CD1c-positive myeloid dendritic cell (primary cell): Measurements from ENCODE around the gene CTAG1B.
"Not testable (repeated sequence)": the region's sequence is repeated elsewhere in the genome, so short reads cannot be mapped to it uniquely, and the experiment has no call there.

ENCODE experiments used
- DNase-seq: peaks from one replicate; pipeline ENCODE4 v3.0.0-alpha.2; 2016; ENCODE audit errors: extremely low spot score

The CTAG1B gene

DNA sequence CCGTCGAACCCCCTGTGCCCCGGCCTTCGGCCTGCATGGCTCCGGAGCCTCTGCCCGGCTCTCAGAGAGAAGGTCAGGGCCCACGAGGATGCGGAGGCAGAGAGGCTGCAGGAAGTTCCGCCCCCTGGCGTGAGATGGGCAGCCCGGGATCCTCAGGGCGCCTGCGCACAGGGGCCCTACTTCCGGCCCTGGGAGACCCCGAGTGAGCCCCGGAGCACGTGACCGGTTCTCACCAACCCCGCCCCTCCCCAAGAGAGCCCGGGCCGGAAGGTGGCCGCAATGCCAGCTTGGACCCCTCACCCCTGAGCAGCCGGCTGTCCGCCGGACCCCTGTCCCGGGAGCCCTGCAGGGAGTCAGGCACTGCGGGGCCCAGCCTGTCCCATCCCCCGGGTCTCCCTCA is at the start of gene CTAG1B:
CTAG1B (minus strand) TSS at position 101 of the 400 bp plus-strand sequence; CDS start at position 37, 64 bp downstream.
- DNase-seq, result not testable (repeated sequence)

DNA sequence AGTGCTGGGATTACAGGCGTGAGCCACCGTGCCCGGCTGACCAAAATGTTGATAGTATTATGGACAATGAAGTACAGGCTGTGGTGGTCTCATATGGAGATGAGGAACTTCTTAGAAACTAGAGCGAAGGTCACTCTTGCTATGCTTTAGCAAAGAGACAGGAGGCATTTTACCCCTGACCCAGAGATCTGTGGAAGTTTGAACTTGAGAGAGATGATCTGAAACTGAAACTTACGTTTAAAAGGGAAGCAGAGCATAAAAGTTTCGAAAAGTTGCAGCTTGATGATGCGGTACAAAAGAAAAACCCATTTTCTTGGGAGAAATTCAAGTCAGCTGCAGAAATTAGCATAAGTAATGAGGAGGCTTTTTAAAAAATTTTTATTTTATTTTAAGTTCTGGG is 42.8 kb upstream of the CTAG1B start:
- DNase-seq, result peak; percentile 66

DNA sequence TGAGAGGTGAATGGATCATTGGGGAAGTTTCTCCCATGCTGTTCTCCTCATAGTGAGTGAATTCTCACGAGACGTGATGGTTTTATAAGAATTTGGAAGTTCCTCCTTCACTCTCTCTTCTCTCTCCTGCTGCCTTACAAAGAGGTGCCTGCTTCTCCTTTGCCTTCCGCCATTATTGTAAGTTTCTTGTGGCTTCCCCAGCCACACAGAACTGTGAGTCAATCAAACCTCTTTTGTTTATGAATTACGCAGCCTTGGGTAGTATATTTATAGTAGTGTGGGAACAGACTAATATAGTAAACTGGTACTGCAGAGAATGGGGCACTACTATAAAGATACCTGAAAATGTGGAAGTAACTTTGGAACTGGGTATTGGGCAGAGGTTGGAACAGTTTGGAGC is 42.1 kb upstream of the CTAG1B start:
- peak; percentile 72 for DNase-seq

DNA sequence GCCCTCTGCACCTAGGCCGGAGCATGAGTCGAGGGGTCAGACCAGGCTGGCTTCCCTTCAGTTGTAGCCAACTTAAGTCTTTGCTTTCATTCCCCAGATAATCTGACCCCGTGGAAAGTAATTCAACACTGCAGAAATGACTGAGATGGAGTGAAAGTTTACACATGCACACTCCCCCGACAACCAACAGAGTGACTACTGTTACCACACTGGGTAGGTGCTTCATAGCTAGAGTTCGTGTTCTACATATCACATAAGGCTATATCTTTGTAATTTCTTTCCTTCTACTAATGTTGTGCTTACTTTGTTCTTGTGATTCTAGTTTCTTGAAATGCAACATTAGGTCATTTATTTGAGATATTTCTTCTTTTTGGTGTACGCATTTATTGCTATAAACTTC is 41.5 kb upstream of the CTAG1B start:
- no peak for DNase-seq

DNA sequence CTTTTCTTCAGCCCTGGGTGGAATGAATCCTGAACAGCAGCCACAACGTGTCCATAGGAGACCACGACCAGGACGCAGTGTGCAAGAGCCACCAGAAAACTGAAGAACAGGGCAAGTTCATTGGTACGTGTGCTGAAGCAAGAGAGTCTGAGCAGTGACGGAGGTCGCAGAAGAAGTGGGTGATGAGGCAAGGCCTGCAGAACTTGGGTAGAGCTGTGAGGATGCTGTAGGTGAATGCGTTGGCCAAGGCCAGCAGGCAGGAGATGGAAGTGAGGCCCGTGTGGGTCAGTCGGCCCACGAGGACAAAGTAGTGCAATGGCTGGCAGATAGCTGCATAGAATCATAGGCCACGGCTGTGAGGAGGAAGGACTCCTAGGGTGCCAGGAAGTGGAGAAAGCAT is 39.9 kb upstream of the CTAG1B start:
- no peak for DNase-seq

DNA sequence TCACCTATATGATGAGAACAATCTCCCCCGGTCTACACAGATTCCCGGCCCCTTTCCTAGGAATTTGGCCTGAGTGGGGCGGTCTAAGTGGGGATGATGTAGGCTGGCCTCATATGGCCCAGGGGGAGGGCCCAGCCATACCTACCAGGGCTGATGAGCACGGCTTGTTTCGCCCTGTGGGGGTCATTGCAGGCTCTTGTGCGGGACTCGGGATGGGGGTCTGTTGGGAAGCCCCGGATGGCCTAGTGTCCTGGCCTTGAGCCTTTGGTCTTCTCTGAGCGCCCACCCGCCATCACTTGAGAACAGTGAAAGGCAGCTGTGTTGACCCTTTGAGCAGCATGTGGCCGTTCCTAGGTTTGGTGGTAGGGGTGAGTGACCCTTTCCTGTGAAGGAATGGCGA is 39.1 kb upstream of the CTAG1B start:
- DNase-seq, result no peak

DNA sequence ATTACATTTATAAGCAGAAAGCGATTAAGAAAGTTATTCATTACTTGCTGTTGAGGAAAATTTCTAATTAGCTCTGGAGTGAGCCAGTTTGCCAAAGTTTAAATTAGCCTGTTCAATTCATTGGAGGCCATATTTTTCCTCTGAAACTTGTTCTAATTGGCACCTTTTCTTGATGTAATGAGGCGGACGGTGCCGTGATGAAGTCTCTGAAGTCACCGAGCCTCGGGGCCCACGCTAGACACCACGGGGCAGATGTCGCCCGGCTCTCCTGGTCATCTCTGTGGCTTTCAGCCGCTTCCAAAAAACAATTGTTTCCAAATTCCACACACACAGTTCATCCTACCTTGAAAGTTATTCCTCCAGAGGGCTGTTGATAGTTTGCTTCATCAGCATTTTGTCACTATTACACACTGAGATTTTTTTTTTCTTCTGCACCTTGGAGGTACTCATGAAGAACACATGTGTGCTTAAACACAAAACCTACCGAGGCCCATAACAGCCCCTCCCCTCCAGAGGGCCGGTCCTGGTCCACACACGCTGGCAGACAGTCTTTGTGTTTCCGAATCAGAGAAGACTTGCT is 38.2 kb upstream of the CTAG1B start:
- DNase-seq, result no peak

DNA sequence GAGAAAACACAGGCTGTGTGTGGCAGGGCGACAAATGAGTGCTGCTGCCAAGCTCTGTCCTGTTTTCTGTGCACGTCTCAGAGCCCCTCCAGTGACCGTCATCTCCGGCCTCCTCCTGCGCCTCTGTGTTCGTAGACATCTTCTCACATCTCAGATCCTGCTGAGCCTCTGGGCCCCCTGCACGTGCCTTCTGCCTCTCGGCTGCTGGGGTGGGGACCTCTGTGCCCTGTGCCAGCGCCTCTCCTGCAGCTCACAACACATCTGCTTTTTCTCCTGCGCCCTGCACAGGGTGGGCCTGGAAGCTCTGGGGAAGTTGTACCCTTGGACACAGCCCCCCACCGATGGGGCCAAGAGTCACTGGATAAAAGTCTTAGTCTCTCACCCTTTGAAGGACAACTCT is 36.7 kb upstream of the CTAG1B start:
- no peak for DNase-seq

DNA sequence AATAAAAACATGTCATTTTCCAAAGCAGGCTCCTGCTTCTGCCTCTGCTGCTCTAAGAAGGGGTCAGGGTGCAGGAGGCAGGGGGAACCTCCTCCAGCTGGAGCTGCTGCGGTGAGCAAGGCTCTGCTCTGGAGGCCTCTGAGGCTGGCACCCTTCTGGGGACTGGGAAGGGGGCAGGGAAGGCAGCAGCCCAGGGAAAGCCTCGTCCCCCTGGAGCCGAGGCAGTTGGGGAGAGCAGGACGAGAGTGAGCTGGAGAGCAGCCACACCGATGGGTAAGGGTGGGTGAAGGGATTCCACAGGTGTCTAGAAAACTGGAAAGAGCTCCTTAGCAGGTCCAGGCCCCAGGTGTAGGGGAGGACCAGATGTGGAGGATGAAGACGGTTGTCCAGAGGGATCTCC is 36.3 kb upstream of the CTAG1B start:
- no peak for DNase-seq

DNA sequence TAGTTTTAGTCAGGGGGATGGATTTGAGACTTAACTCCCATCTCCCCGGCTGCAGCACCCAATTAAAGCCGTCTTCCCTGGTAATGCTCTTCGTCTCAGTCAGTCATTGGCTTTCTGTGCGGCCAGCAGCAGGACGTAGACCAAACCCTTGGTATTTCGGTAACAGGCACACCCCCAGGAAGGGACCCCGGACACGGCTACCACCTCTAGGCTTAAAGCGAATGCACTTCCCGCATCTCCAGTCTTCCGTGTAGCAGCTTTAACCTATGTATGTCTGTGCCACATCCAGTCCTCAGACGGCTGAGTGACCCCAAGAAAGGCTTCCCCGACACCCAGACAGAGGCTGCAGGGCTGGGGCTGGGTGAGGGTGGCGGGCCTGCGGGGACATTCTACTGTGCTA is 35.8 kb upstream of the CTAG1B start:
- DNase-seq, result no peak

DNA sequence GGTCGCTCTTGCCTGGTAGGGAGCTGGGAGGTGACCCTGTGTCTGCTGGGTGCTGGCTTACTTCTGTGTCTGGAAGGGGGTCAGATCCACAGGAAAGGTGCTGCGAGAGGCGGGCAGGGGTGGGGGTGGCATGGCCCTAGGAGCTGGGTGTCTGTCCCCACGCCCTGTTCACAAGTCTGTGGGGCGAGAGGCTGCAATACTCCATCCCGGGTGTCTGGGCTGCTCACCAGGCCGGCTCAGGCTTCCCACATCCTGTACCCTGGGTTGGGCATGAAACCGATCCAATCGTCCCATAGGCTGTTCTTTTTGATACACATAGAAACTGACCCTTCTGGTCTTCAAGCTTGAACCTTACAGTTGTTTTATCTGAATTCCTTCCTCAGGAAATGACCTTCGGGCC is 35.3 kb upstream of the CTAG1B start:
- no peak for DNase-seq

DNA sequence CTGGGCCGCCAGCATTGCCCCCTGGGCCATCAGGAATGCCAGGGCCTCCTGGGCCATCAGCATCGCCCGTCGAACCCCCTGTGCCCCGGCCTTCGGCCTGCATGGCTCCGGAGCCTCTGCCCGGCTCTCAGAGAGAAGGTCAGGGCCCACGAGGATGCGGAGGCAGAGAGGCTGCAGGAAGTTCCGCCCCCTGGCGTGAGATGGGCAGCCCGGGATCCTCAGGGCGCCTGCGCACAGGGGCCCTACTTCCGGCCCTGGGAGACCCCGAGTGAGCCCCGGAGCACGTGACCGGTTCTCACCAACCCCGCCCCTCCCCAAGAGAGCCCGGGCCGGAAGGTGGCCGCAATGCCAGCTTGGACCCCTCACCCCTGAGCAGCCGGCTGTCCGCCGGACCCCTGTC is 34.3 kb upstream of the CTAG1B start, which contains the start of gene CTAG2:
CTAG2 (minus strand) TSS at position 167 of the 400 bp plus-strand sequence; CDS start at position 103, 64 bp downstream.
- DNase-seq, result not testable (repeated sequence)

DNA sequence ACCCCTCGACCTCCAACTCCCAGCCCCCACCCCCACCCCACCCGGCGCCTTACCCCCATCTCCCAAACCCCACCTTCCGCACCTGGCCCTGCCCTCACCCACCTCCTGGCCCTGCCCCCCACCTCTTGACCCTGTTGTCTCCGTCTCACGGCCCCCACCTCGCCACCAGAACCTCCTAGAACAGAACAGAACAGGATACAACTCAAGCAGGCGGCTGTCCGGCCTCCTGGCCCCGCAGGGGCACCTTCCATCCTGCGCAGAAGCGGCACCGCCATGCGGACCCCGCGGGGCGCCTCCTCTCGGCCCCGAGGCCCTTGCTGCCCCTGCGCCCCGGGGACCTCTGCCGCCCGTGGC is 33.9 kb upstream of the CTAG1B start:
- DNase-seq, result no peak

DNA sequence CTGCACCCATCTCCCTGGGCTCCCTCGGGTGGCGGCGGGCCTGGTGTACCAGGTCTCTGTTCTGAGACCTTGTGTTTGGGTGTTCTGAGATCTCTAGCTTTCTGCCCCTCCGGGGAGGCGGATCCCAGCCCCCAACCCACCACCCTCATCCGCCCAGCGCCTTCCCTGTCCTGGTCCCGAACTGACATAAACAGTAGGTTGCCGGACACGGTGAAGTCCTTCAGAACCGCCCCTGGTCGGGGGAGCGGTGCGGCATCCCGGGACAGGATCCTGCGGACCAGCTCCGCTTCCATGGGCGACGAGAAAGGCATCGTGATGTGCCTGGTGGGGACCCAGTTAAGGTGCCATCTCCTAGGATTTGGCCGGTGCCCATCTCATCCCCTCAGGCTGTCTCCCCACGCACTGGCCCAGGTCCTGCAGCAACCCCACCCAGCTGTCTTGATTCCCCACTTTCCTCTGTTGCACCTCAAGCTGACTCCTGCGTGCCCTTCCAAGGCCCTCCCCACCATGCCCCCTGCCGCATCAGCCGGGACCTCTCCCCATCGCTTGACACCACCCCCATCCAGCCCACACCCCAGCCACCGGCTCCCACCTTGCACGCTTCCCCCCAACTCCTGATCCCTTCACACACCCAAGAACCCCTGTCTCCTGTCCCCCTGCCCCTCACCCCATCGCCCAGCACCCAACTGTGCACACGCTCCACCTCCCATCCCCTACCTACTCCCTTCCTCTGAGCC is 33.4 kb upstream of the CTAG1B start:
- no peak for DNase-seq

DNA sequence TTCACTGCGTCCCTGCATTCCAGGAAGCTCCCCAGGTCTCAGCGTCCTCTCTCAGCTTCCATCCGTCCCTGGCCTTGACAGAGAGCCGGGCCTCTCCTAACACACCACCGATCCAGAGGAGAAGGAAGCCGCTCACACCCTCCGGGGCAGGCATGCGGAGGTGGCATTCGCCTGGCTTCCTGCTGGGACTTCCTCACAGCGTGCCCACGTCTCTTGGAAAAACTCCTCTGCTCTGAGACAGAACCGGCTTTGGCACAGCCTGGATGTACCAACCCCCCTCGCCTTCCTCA is 31.1 kb upstream of the CTAG1B start:
- peak; percentile 57 for DNase-seq

DNA sequence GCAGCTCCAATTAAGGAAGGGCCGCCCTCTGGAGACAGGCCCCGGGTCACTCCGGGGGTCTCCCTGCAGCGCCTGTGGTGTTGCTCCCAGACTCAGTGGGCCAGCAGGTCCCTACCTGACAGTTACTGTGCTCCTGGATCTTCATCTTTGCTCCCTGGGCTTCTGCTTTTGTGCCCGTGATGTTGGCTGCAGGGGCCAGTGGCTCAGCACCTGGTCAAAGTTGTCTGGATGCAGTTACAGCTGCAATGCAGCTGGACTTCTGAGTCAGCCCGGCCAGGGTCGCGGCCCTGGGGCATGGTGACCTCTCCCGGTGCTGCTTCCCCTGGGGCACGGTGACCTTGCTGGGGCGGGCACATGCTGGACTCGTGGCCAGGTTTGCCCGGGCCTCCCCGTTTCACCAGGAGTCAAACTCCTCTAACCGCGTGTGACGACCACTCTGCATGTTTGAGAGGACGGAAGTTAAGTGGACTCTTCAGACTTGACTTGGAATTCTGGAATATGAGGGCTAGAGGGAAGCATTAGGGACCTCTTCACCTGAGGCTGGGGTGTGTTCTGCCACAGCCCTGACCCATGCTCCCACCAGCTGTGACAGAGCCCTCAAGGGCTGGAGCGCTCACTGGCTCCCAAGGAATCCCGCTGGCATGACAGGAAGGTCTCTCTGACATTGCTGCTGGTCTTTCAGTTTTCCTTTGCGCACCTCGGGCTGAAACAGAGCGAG is 30.6 kb upstream of the CTAG1B start:
- DNase-seq, result no peak

DNA sequence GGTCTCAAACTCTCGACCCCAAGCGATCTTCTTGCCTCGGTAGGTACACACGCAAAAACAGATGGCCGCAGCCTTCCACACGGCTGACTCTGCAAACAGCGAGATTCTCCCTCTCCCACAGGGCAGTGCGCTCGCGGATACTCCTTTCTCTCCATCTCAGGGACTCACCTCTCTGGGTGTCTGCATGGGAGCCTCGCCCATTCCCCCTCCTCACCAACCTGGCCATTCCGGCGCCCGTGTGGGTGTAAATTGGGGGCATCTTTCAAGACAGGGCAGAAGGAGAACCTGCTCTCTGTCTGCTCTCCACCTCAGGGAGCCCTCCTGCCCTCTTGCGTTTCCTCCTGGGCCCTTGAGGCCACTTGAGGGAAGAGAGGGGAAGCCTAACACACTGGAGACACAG is 29.8 kb upstream of the CTAG1B start:
- no peak for DNase-seq

DNA sequence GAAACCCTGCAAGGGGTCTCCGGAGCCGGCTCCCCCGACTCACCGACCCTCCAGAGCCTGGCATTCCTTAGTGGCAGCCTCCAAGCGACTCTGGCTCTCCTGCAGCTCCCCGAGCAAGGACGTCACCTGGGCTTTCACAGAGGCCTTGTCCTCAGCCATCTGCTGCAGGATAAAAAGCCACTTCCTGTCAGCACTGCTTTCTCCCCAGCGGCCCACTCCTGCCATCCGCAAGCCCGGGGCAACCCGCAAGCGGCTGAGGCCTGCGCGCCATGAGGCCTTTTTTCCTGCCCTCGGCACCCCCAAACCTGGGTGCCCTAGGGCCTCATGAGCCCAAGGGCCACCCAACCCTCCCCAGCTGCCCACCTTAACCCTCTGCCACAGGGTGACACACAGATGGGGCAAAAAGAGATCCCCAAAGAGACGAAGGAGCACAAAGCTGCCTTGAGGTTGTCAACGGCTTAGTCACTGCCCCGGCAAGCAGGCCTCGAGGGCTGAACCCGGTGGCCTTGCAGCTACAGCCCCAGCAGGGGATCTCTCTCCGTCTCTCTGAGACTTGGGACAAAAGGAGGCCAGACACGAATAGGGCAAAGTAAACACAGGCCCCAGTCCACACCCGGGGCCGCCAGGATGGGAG is 26.8 kb upstream of the CTAG1B start:
- not testable (repeated sequence) for DNase-seq

DNA sequence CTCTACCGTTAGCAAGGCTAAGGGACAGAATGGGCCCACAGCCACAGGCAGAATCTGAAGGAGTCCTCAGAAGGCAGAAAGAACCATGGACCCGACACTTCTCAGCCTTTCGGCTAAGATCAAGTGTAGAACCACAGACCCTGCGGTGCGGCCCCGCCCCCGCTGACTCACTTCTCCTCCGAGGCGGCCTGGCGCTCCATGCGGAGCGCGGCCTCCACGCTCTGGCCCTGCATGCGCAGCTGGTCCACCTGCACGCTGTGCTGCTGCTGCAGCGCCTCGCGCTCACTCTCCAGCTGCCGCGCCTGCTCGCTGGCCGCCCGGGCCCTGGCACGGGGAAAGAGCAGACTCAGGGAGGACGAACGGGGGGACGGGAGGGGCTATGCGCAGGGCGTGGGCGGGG is 24.6 kb upstream of the CTAG1B start:
- DNase-seq, result not testable (repeated sequence)

DNA sequence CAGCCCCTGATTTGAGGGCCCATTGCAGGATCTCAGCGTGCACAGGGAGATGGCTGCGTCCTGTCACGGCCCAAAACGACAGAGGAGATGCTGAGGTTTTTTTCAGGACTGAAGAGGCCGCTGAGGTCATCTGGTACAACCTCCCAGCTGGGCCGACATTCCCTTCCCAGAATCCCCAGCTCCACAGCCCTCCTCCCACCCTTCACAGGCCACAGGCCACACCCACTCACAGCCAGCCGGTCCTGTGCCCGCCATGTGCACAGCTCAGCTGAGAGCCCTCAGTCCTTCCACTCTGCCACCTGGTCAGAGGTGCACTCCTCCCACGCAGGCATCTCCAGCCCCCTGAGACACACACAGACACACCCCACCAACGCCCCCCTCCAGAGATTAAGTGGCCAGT is 22.7 kb upstream of the CTAG1B start:
- DNase-seq, result not testable (repeated sequence)

DNA sequence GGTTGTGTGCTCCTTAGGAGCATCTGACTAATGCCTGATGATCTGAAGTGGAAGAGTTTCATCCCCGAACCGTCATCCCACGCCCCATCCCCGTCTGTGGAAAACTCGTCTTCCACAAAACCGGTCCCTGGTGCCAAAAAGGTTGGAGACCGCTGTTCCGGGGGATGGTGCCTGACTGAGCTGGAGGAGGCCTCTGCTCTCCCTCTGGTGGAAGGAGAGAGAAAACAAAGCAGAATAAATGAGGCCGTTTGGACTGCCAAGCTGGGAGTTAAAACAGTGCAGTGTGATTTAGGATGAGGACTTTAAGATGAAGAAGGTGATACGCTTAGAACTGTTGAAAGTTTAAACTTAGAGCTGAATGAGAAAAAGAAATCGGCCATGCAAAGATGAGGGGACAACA is 14.6 kb upstream of the CTAG1B start:
- not testable (repeated sequence) for DNase-seq

DNA sequence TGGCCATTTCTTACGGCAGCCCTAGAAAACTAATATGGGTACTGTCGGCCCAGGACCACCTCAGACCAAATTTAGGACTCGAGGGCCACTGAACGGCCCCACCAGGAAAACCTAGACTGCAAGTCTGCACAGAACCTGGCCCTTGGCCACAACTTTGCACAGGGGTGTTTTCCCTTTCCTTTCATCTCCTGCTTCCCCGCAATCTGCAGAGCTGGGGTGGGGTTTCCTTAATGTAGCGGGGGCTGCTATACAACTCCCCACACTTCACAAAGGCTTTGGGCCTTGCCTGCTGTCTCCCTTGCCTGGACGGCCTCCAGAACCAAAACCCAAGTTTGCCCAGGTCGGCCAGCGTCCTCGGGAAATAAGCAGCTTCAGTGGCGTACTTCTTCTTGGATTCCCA is 11.9 kb upstream of the CTAG1B start:
- DNase-seq, result not testable (repeated sequence)

DNA sequence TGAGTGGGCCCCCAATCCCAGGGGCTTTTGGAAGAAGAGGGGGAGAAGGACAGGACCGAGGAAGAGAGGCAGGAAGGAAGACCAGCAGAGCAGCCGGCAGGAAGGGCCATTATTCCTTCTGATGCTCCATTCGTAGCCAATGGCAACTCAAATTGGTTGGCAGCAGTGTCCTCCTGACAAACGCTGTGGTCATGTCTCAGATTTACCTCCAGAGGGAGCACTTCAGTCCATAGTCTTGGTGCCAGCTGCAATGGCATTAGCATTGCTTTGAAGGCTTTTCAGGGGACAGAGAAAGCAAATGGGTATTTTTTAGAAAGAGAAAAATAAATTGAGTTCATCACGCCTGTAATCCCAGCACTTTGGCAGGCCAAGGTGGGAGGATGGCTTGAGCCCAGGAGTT is 9.9 kb upstream of the CTAG1B start:
- not testable (repeated sequence) for DNase-seq
